CD8-positive, alpha-beta memory T cell (primary cell): ENCODE results near the gene PPP1R13B. TPM values are rescaled to one million over a fixed set of nuclear protein-coding genes. Genes with fewer than 3 reads are reported as not detected.

Experiments
- CTCF ChIA-PET: fragments of 350-600 bp; sonication (Branson Sonifier 250); formaldehyde crosslinking; loops from one replicate; lab custom pipeline; 2021; ENCODE audit warnings: antibody characterized with exemption; lab: Charles Lee
- POLR2A ChIA-PET: fragments of 350-600 bp; sonication (Branson Sonifier 250); formaldehyde crosslinking; loops from one replicate; lab custom pipeline; 2021; ENCODE audit warnings: antibody characterized with exemption; lab: Charles Lee
- DNase-seq, 5 donors: peaks; one replicate each; pipeline versions ENCODE4 v3.0.0 to v3.0.0-alpha.2; 2020 to 2022; ENCODE audit warnings: mixed read lengths in 1 of 5
- H3K27ac ChIP-seq: one replicate; pipeline ENCODE4 v1.7.0; 2013; ENCODE audit warnings: low read depth, mild to moderate bottlenecking, low read length, moderate library complexity
- H3K27me3 ChIP-seq: 2 replicates; pipeline ENCODE4 v1.7.0; 2013; ENCODE audit warnings: low read length, mild to moderate bottlenecking; ENCODE audit not compliant: insufficient read depth, poor library complexity, severe bottlenecking
- H3K36me3 ChIP-seq: 2 replicates; pipeline ENCODE4 v1.7.0; 2013; ENCODE audit warnings: mild to moderate bottlenecking, low read length, moderate library complexity; ENCODE audit not compliant: insufficient read depth
- H3K4me1 ChIP-seq: 2 replicates; pipeline ENCODE4 v1.7.0; 2013; ENCODE audit warnings: mild to moderate bottlenecking, low read length, moderate library complexity; ENCODE audit not compliant: insufficient read depth
- H3K4me3 ChIP-seq: 2 replicates; pipeline ENCODE4 v1.7.0; 2013; ENCODE audit warnings: mild to moderate bottlenecking, low read length
- H3K9me3 ChIP-seq: 2 replicates; pipeline ENCODE4 v1.7.0; 2013; ENCODE audit warnings: mild to moderate bottlenecking, low read length
- H3K27ac Mint-ChIP-seq, 8 donors: one replicate each; pipeline ENCODE4 v1.8.0; 2020 to 2021; ENCODE audit warnings: mixed read lengths in 8 of 8, mild to moderate bottlenecking in 6 of 8, inconsistent platforms in 3 of 8, moderate library complexity in 3 of 8
- H3K27me3 Mint-ChIP-seq, 2 donors: one replicate each; pipeline ENCODE4 v1.8.0; 2020 to 2021; ENCODE audit warnings: mixed read lengths in 2 of 2, mild to moderate bottlenecking in 1 of 2, moderate library complexity in 1 of 2
- H3K36me3 Mint-ChIP-seq, 3 donors: one replicate each; pipeline ENCODE4 v1.8.0; 2020 to 2021; ENCODE audit warnings: mixed read lengths in 3 of 3, inconsistent platforms in 1 of 3, mild to moderate bottlenecking in 1 of 3
- H3K4me1 Mint-ChIP-seq, 3 donors: one replicate each; pipeline ENCODE4 v1.8.0; 2020 to 2021; ENCODE audit warnings: mixed read lengths in 3 of 3, inconsistent platforms in 1 of 3, mild to moderate bottlenecking in 1 of 3
- H3K4me3 Mint-ChIP-seq, 7 donors: one replicate each; pipeline ENCODE4 v1.8.0; 2020 to 2021; ENCODE audit warnings: mixed read lengths in 7 of 7, mild to moderate bottlenecking in 6 of 7, moderate library complexity in 4 of 7, inconsistent platforms in 2 of 7
- H3K9me3 Mint-ChIP-seq, 5 donors: one replicate each; pipeline ENCODE4 v1.8.0; 2020 to 2022; ENCODE audit warnings: mixed read lengths in 5 of 5, mild to moderate bottlenecking in 3 of 5, moderate library complexity in 2 of 5, inconsistent platforms in 1 of 5
- polyA plus RNA-seq: library from polyadenylated mRNA; unstranded; fragments of 300-500 nt; fragmentation: Illumina TruSeq; gene quantifications from one replicate; pipeline ENCODE4 v1.2.3, GENCODE V29; 2021
- total RNA-seq, 2 experiments: library from RNA; stranded (reverse); gene quantifications; one replicate each; pipeline ENCODE4 v1.2.3, GENCODE V29; 2021

The PPP1R13B gene
- total and polyA plus RNA-seq, 3 experiments from 2014 or later: 10.4 to 14.4 (median 14.0) TPM

GRCh38 chr14:103688906-103689902, 158.2 kb downstream of the PPP1R13B start:
- Histone ChIP-seq H3K27me3 (no peaks in the 10 kb centered on the region), H3K4me3 (no peak overlapping the region), H3K4me1 (no peaks in the 10 kb centered on the region), H3K27ac (no peak overlapping the region), H3K9me3 (no peaks in the 10 kb centered on the region), H3K36me3 (peaks cover 32% of the 10 kb centered on the region)
- Mint-ChIP-seq H3K36me3 (peaks cover 0 to 81% (median 3%) of the 10 kb centered on the region in 3 donors), H3K9me3 (no peaks in the 10 kb centered on the region), H3K4me1 (peaks cover 2 to 6% (median 3%) of the 10 kb centered on the region in 3 donors), H3K4me3 (no peak overlapping the region), H3K27ac (peak overlapping the region in 2 of 8 donors; percentile 2 to 7), H3K27me3 (no peaks in the 10 kb centered on the region)
- POLR2A ChIA-PET: no interaction called here
- DNase-seq: no peak
- CTCF ChIA-PET: no interaction called here

DNA sequence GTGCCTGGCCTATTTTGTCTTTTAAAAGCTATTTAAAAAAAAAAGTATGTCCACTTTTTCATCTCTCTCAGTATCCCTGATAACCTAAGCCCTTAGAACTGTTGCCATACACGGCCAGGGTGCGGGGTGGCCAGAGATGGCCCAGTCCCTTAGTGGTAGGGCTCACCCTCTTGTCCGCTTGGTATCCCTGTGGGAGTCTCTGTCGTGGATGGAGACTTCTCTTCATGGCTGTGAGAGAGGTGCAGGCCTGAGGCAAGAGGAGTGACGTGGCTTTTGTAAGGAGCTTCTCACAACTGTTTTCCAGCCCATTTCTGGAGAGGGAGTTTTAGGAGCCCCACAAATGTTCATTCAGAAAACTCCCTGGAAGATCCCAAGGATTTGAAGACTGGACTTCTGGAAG, 158.9 kb downstream of the PPP1R13B start:
- Histone ChIP-seq H3K27ac (no peak overlapping the region), H3K36me3 (peaks cover 33% of the 10 kb centered on the region), H3K9me3 (no peaks in the 10 kb centered on the region), H3K4me1 (no peaks in the 10 kb centered on the region), H3K4me3 (no peak overlapping the region), H3K27me3 (no peaks in the 10 kb centered on the region)
- Mint-ChIP-seq H3K27me3 (no peaks in the 10 kb centered on the region), H3K27ac (no peak overlapping the region), H3K4me1 (peaks cover 2 to 6% (median 3%) of the 10 kb centered on the region in 3 donors), H3K36me3 (peaks cover 0 to 81% (median 3%) of the 10 kb centered on the region in 3 donors), H3K4me3 (no peak overlapping the region), H3K9me3 (no peaks in the 10 kb centered on the region)
- POLR2A ChIA-PET: no interaction called here
- CTCF ChIA-PET: no interaction called here
- DNase-seq: no peak

GRCh38 chr14:103687712-103688111, 159.7 kb downstream of the PPP1R13B start:
- Histone ChIP-seq H3K27ac (no peak overlapping the region), H3K4me1 (no peaks in the 10 kb centered on the region), H3K9me3 (no peaks in the 10 kb centered on the region), H3K36me3 (peaks cover 32% of the 10 kb centered on the region), H3K27me3 (no peaks in the 10 kb centered on the region), H3K4me3 (no peak overlapping the region)
- Mint-ChIP-seq H3K4me3 (no peak overlapping the region), H3K27me3 (no peaks in the 10 kb centered on the region), H3K9me3 (no peaks in the 10 kb centered on the region), H3K27ac (no peak overlapping the region), H3K4me1 (peaks cover 2 to 6% (median 3%) of the 10 kb centered on the region in 3 donors), H3K36me3 (peaks cover 0 to 81% (median 3%) of the 10 kb centered on the region in 3 donors)
- DNase-seq: no peak
- POLR2A ChIA-PET: no interaction called here
- CTCF ChIA-PET: no interaction called here

- POLR2A ChIA-PET: no interaction called here
Measured at GRCh38 chr14:103686831-103687485, 160.4 kb downstream of the PPP1R13B start.

DNA sequence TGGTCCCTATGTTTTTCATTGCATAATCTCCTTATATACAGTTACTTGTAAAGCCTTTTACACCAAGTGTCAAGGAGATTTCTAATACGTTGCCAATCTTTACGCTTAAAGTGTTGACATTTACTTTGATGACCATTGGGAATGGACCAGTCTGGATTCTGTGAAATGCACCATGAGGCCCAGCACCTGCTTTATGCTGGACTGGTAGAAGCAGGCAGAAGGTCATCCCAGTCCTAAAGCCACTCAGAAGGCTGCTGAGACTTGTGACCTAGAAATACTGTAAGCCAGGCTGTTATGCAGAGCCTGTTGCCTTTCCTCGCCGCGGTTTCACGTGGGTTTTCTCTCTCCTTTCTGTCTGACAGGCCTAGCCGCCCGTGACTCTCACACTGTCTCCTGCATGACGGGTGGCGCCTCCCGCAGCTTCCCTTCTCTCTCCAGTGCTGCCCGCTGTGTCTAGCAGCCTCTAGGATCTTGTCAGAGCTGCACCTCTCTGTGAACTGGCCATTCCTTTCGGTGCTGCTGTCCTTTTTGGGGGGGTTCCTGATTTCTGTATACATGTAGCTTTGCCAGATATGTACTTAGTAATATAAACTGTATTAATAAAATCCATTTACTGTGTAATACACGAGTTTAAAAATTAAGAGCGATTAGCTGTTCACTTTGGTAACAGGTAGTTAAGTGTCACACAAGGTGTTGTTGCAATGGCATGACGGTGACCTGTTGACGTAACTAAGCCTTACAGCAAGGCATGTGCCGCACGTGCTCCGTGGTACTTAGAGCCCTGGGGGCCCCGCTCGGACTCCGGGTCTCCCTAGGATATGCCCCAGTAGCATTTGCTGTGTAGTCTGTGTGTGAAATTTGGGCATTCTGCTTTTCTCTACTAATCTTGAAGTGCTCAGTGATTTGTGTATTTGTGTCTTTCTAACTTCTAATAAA, 161.8 kb downstream of the PPP1R13B start:
- no peak for DNase-seq
- H3K4me1 Mint-ChIP-seq: peaks cover 2 to 6% (median 3%) of the 10 kb centered on the region in 3 donors
- H3K4me3 ChIP-seq: no peak overlapping the region
- H3K9me3 Mint-ChIP-seq: no peaks in the 10 kb centered on the region
- H3K27me3 Mint-ChIP-seq: no peaks in the 10 kb centered on the region
- no peak overlapping the region for H3K4me3 Mint-ChIP-seq
- ChIA-PET POLR2A (no interaction called here), CTCF (no interaction called here)
- no peaks in the 10 kb centered on the region for H3K4me1 ChIP-seq
- peaks cover 0 to 87% (median 7%) of the 10 kb centered on the region in 3 donors for H3K36me3 Mint-ChIP-seq
- peak overlapping the region in 1 of 8 donors; percentile 43 for H3K27ac Mint-ChIP-seq
- no peaks in the 10 kb centered on the region for H3K27me3 ChIP-seq
- H3K9me3 ChIP-seq: no peaks in the 10 kb centered on the region
- peaks cover 44% of the 10 kb centered on the region for H3K36me3 ChIP-seq
- no peak overlapping the region for H3K27ac ChIP-seq

More at GRCh38 chr14:103686831-103687485, 160.4 kb downstream of the PPP1R13B start:
- no peak overlapping the region for H3K4me3 ChIP-seq
- Mint-ChIP-seq H3K36me3 (peaks cover 0 to 79% (median 3%) of the 10 kb centered on the region in 3 donors), H3K4me1 (peaks cover 2 to 6% (median 3%) of the 10 kb centered on the region in 3 donors), H3K27me3 (no peaks in the 10 kb centered on the region), H3K27ac (no peak overlapping the region), H3K4me3 (no peak overlapping the region), H3K9me3 (no peaks in the 10 kb centered on the region)
- peaks cover 32% of the 10 kb centered on the region for H3K36me3 ChIP-seq
- no peaks in the 10 kb centered on the region for H3K27me3 ChIP-seq
- CTCF ChIA-PET: no interaction called here
- no peaks in the 10 kb centered on the region for H3K9me3 ChIP-seq
- no peaks in the 10 kb centered on the region for H3K4me1 ChIP-seq
- H3K27ac ChIP-seq: no peak overlapping the region
- no peak for DNase-seq

GRCh38 chr14:103684871-103685270, 162.5 kb downstream of the PPP1R13B start:
- H3K36me3 Mint-ChIP-seq: peaks cover 0 to 90% (median 7%) of the 10 kb centered on the region in 3 donors
- H3K4me3 ChIP-seq: no peak overlapping the region
- no peaks in the 10 kb centered on the region for H3K27me3 ChIP-seq
- no peak overlapping the region for H3K4me3 Mint-ChIP-seq
- H3K4me1 ChIP-seq: no peaks in the 10 kb centered on the region
- no peaks in the 10 kb centered on the region for H3K9me3 ChIP-seq
- H3K4me1 Mint-ChIP-seq: peaks cover 2 to 6% (median 3%) of the 10 kb centered on the region in 3 donors
- H3K27me3 Mint-ChIP-seq: no peaks in the 10 kb centered on the region
- no peak overlapping the region for H3K27ac ChIP-seq
- H3K27ac Mint-ChIP-seq: peak overlapping the region in 2 of 8 donors; percentile 34 to 51
- no peak for DNase-seq
- POLR2A ChIA-PET: no interaction called here
- peaks cover 48% of the 10 kb centered on the region for H3K36me3 ChIP-seq
- no peaks in the 10 kb centered on the region for H3K9me3 Mint-ChIP-seq
- CTCF ChIA-PET: no interaction called here

GRCh38 chr14:103684471-103684870, 162.9 kb downstream of the PPP1R13B start:
- peak overlapping the region in 1 of 8 donors; percentile 41 for H3K27ac Mint-ChIP-seq
- peaks cover under 1 to 4% (median 2%) of the 10 kb centered on the region in 3 donors for H3K4me1 Mint-ChIP-seq
- H3K27ac ChIP-seq: no peak overlapping the region
- no peak for DNase-seq
- POLR2A ChIA-PET: no interaction called here
- no peaks in the 10 kb centered on the region for H3K9me3 Mint-ChIP-seq
- no peaks in the 10 kb centered on the region for H3K4me1 ChIP-seq
- peaks cover 52% of the 10 kb centered on the region for H3K36me3 ChIP-seq
- H3K27me3 Mint-ChIP-seq: no peaks in the 10 kb centered on the region
- no peaks in the 10 kb centered on the region for H3K9me3 ChIP-seq
- peaks cover 0 to 91% (median 7%) of the 10 kb centered on the region in 3 donors for H3K36me3 Mint-ChIP-seq
- no peak overlapping the region for H3K4me3 Mint-ChIP-seq
- H3K4me3 ChIP-seq: no peak overlapping the region
- CTCF ChIA-PET: no interaction called here
- no peaks in the 10 kb centered on the region for H3K27me3 ChIP-seq
